HG02610 (cell line): ENCODE data around the gene TCEA2.

Source experiments
- ATAC-seq: cut with Tn5 transposase; IDR thresholded peaks from one replicate; pipeline ENCODE4 v1.9.1; 2021; ENCODE audit warnings: mild to moderate bottlenecking, moderate library complexity; ENCODE audit not compliant: unreplicated experiment

Gene TCEA2

GRCh38 chr20:64035066-64035932 lies 27.7 kb upstream of the TCEA2 start:
- no peak for ATAC-seq

- ATAC-seq = no peak
Observed at GRCh38 chr20:64035933-64036345, 27.1 kb upstream of the TCEA2 start, which contains the start of gene C20orf204. C20orf204 (plus strand) TSS chr20:64036182; CDS start chr20:64036324, 142 bp downstream.

- ATAC-seq = no peak
Observed at GRCh38 chr20:64036346-64037198, 26.4 kb upstream of the TCEA2 start.

GRCh38 chr20:64037199-64037497 lies 25.9 kb upstream of the TCEA2 start:
- ATAC-seq = no peak

GRCh38 chr20:64037498-64038213 lies 25.3 kb upstream of the TCEA2 start:
- no peak for ATAC-seq

- ATAC-seq = peak; percentile 26
Observed at GRCh38 chr20:64038224-64038564, 24.8 kb upstream of the TCEA2 start.

GRCh38 chr20:64038565-64039292 lies 24.3 kb upstream of the TCEA2 start:
- peak; percentile 35 for ATAC-seq

- ATAC-seq = no peak
Observed at GRCh38 chr20:64039293-64040160, 23.5 kb upstream of the TCEA2 start.

- no peak for ATAC-seq
Observed at GRCh38 chr20:64040231-64041039, 22.6 kb upstream of the TCEA2 start.

GRCh38 chr20:64041040-64041780 lies 21.8 kb upstream of the TCEA2 start:
- ATAC-seq = no peak

GRCh38 chr20:64041781-64042053 lies 21.3 kb upstream of the TCEA2 start:
- no peak for ATAC-seq

- no peak for ATAC-seq
Observed at GRCh38 chr20:64042054-64042781, 20.8 kb upstream of the TCEA2 start.

GRCh38 chr20:64043768-64044167 lies 19.2 kb upstream of the TCEA2 start:
- ATAC-seq = no peak

- no peak for ATAC-seq
Observed at GRCh38 chr20:64044484-64045247, 18.3 kb upstream of the TCEA2 start.

- no peak for ATAC-seq
Observed at GRCh38 chr20:64045346-64046011, 17.5 kb upstream of the TCEA2 start.

- no peak for ATAC-seq
Observed at GRCh38 chr20:64047046-64047389, 16.0 kb upstream of the TCEA2 start.

GRCh38 chr20:64047968-64048401 lies 15.0 kb upstream of the TCEA2 start:
- ATAC-seq = no peak
